Ishikawa (cell line): Measurements from ENCODE around the gene NFYC.

Source experiments
- CEBPB ChIP-seq: IDR thresholded peaks from 2 replicates; pipeline ENCODE4 v1.6.1; 2012
- CREB1 ChIP-seq: IDR thresholded peaks from 2 replicates; pipeline ENCODE4 v1.6.1; 2012; ENCODE audit warnings: low read depth
- EGR1 ChIP-seq: IDR thresholded peaks from 2 replicates; pipeline ENCODE4 v1.6.1; 2012
- EP300 ChIP-seq: IDR thresholded peaks from 2 replicates; pipeline ENCODE4 v1.6.1; 2012; ENCODE audit warnings: borderline replicate concordance
- FOXM1 ChIP-seq: IDR thresholded peaks from 2 replicates; pipeline ENCODE4 v1.6.1; 2012; ENCODE audit warnings: low read depth, borderline replicate concordance
- MAX ChIP-seq: IDR thresholded peaks from 2 replicates; pipeline ENCODE4 v1.6.1; 2012
- NFIC ChIP-seq: IDR thresholded peaks from 2 replicates; pipeline ENCODE4 v1.6.1; 2012
- RAD21 ChIP-seq: IDR thresholded peaks from 2 replicates; pipeline ENCODE4 v1.6.1; 2012; ENCODE audit warnings: low read depth
- REST ChIP-seq: IDR thresholded peaks from 2 replicates; pipeline ENCODE4 v1.6.1; 2012; ENCODE audit warnings: low read depth, mild to moderate bottlenecking
- TAF1 ChIP-seq: IDR thresholded peaks from 2 replicates; pipeline ENCODE4 v1.6.1; 2012; ENCODE audit warnings: low read depth, mild to moderate bottlenecking
- TCF12 ChIP-seq: IDR thresholded peaks from 2 replicates; pipeline ENCODE4 v1.6.1; 2012; ENCODE audit warnings: low read depth
- TEAD4 ChIP-seq: IDR thresholded peaks from 2 replicates; pipeline ENCODE4 v1.6.1; 2012
- USF1 ChIP-seq: IDR thresholded peaks from 2 replicates; pipeline ENCODE4 v1.6.1; 2012
- YY1 ChIP-seq: IDR thresholded peaks from 2 replicates; pipeline ENCODE4 v1.6.1; 2012; ENCODE audit warnings: low read depth
- ZBTB7A ChIP-seq: IDR thresholded peaks from 2 replicates; pipeline ENCODE4 v1.6.1; 2012; ENCODE audit warnings: low read depth

Gene NFYC

GRCh38 chr1:40777224-40777970, 85.9 kb downstream of the NFYC start:
- TF ChIP-seq EP300 (no peak), MAX (no peak), RAD21 (no peak), ZBTB7A (no peak), YY1 (no peak), REST (no peak), TAF1 (no peak), FOXM1 (no peak), CREB1 (no peak), USF1 (no peak)

- TF ChIP-seq CEBPB, result no peak
- TF ChIP-seq MAX, result no peak
- no peak for TF ChIP-seq TCF12
- no peak for TF ChIP-seq YY1
- TF ChIP-seq RAD21, result no peak
- TF ChIP-seq CREB1, result no peak
- TF ChIP-seq NFIC, result no peak
- no peak for TF ChIP-seq FOXM1
- no peak for TF ChIP-seq TAF1
Measured at GRCh38 chr1:40780678-40781607, 89.4 kb downstream of the NFYC start.

- TF ChIP-seq NFIC (no peak), YY1 (no peak), TEAD4 (no peak), CEBPB (no peak), TCF12 (no peak), REST (no peak), USF1 (no peak), EGR1 (no peak), MAX (no peak)
Measured at GRCh38 chr1:40781608-40781971, 90.1 kb downstream of the NFYC start.

- TF ChIP-seq TAF1 (no peak), EGR1 (no peak), CREB1 (no peak)
Measured at GRCh38 chr1:40782371-40782956, 91.0 kb downstream of the NFYC start.

- TF ChIP-seq RAD21 (no peak), MAX (peak; percentile 90), TEAD4 (peak; percentile 14; the same call in 1 of the 2 replicates), TCF12 (no peak), TAF1 (no peak)
Measured at GRCh38 chr1:40783001-40783905, 91.7 kb downstream of the NFYC start, which contains the start of gene KCNQ4. KCNQ4 (plus strand) TSS chr1:40783787; CDS start chr1:40784094, 307 bp downstream.
